HG02981 (cell line): ENCODE measurements around the gene TM9SF1.

Source experiments
- ATAC-seq: cut with Tn5 transposase; IDR thresholded peaks from one replicate; pipeline ENCODE4 v1.9.1; 2021; ENCODE audit warnings: mild to moderate bottlenecking, moderate library complexity; ENCODE audit not compliant: unreplicated experiment

TM9SF1 gene

DNA sequence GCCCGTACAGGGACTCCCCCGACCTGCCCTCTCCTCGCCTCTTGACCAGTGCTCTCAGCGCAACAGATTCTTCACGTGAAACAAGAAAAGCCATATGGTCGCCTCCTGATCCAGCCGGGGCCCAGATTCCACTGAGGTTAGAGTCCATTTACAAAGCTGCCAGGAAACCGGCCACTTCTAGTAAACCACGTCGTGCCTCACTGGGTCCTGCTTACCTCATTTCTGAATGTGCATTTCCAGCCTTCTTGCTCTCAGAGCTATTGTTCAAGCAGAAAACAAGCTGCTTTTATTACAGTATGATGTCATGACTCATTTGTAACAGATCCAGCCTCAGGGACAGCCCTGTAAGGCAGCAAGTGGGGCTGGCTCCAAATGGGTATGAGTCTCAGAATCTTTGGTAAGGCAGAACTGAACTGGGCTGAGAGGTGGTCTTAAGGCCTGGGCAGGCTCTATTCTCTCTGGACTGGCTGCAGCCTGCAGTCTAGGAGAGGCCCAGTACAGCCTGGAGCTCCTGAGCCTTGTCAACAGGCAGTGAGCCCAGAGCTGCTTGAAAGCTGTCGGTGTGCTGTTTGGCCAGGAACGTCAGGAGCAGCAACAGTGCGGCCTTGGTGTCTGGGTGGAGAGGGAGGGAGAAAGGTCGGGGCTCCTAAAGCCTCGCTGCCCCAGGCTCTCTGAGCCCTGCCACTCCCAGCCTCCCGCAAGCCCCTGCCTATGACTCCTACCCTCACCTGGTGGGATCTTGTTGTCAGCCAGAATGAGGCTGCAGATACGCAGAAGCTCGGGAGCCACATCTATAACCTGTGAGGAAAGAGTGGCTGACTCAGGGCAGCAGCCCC is 15.1 kb downstream of the TM9SF1 start:
- ATAC-seq = no peak

DNA sequence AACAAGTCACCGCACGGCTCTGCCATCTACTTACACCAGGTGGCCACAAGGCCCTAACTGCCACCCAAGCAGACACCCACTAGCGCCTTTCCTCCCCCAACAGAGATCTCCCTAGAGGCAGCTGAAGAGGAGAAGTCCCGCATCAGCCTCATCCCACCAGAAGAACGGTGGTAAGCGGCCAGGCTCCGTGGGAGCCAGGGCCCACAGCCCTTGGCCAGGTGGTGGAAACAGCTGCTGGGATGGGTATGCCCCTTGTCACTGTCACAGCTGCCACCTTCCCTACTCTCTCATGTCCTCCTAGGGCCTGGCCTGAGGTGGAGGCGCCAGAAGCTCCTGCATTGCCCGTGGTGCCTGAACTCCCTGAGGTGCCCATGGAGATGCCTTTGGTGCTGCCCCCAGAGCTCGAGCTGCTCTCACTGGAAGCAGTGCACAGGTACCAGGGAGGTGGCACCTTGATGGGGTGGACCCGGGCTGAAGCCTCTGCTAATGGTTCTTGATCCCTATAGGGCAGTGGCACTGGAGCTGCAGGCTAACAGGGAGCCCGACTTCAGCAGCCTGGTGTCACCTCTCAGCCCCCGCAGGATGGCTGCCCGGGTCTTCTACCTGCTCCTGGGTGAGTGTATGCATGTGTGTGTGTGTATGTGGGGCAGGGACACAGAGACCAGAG is 15.8 kb downstream of the TM9SF1 start:
- no peak for ATAC-seq

DNA sequence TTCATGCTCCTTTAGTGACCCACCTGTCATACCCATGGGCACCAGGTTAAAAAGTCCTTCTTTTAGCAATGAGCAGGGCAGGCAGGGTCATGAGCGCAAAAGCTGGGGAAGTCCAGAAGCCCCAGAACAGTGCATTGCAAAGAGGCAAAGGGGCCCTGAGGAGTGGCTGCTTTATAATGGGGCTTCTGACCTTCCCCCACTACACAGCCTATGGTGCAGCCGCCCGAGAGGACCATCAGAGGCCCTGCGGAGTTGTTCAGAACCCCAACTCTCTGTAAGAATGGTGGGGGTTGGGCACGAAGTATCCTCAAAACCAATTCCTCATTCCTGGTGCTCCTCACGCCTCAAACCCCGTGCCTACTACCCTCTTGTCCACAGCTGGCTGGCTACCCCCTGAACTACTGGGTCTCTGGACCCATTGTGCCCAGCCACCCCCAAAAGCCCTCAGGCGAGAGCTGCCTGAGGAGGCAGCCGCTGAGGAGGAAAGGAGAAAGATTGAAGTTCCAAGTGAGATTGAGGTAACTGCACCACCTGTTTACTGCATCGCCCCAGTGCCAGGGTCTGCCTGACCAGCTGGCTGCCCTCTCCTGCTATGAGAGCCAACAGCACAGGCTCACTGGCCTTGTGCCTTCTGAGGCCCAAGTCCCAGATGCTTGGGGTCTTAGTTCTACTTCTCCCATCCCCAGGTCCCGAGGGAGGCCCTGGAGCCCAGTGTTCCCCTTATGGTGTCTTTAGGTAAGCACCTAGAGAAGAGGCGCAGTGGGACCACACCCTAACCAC is 16.7 kb downstream of the TM9SF1 start:
- no peak for ATAC-seq

DNA sequence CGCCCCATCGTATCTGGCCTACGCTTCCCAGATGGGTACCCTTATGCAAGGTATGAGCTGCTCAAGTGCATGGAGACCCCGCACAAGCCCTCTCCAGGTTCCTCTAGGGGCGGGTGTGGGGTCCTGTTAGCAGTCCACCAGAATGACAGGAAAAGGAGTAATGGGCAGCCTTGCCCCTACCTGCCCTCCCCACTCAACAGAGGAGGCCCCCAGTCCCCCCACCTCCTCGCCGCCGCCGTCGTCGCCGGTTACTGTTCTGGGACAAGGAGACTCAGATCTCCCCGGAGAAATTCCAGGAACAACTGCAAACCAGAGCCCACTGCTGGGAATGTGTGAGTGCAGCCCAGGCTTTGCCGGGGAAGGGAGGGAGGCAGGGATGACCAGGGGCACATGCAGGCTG is 17.4 kb downstream of the TM9SF1 start:
- no peak for ATAC-seq

DNA sequence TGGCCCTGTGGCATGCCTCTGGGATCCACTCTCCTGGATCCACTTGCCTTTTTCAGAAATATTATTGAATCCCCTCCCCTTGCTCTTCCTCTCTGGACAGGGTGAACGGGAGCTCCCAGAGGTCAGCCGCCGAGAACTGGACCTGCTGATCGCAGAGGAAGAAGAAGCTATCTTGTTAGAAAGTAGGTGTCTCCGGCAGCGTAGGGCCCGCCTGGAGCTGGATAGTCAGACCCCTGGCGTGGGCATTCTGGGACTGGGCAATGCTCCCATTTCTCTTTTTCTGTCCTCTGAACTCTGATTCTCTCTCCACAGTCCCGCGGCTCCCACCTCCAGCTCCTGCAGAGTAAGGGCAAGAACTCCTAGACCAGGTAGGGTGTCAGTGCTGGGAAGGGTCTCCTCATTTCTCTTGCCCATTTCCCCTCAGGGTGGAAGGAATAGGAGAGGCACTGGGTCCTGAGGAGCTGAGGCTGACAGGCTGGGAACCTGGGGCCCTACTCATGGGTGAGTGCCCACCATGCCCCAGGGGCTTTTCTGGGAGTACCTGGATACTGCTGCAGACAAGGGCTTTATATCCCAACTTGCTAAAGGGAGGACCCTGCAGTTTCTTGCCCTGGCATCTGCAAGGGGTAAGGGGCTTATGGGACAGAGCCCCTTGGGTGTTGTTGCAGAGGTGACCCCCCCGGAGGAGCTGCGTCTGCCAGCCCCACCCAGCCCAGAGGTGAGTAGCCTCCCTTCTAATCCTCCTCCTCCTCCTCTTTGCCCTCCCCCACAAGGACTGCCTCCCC is 18.0 kb downstream of the TM9SF1 start:
- ATAC-seq = no peak

DNA sequence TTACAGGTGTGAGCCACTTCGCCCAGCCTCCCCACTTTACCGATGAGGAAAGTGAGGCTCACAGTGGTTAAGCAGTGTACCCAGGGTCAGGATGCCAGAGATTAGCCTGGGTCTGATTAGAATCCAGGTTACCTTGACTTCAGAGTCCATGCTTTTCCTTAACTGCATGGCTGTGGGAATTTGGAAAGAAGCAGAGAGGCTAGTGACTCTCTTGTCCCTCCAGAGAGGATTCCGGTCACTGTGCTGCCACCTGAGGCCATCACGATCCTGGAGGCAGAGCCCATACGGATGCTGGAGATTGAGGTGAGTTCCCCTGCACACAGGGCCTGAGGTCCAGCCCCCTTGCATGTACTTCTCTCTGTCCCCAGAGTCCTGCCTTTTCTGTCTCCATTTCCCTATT is 18.6 kb downstream of the TM9SF1 start:
- ATAC-seq = no peak

DNA sequence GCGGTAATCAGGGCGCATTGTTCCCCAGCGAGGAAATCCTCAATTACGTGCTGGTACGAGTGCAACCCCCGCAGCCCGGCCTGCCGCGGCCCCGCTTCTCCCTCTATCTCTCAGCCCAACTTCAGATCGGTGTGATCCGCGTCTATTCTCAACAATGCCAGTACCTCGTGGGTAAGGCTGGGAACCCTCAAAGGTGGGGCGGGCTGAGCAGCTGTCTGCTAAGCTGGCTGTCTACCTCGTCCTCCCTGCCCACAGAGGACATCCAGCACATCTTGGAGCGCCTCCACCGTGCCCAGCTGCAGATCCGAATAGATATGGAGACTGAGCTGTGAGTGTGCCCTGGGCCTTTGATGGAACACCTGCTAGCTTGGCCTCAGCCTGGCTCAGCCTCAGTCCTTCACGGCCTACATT is 22.4 kb downstream of the TM9SF1 start:
- ATAC-seq = no peak

DNA sequence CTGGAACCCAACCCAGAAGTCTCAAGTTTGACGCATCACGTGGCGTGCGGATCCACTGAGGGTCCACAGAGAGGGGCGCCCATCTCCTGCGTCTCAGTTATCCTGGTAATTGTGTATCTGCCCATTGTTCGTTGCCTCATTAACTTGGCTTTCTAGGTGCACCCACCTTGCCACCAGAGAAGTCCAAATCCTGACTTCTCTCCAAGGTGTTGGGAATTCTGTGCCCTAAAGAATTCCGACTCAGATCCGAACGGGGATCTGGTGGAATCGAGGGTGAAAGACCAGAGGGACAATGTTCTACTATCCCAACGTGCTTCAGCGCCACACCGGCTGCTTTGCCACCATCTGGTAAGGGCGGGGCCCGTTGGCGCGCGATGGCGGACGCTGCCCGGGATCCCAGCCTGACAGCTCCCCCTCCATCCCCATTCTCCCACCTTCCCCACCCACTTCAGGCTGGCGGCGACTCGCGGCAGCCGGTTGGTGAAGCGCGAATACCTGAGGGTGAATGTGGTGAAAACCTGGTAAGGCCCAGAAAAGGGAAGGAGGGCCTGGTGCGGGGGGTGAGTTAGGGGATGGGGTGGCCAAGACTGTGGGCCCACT is 22.9 kb downstream of the TM9SF1 start:
- ATAC-seq = no peak

DNA sequence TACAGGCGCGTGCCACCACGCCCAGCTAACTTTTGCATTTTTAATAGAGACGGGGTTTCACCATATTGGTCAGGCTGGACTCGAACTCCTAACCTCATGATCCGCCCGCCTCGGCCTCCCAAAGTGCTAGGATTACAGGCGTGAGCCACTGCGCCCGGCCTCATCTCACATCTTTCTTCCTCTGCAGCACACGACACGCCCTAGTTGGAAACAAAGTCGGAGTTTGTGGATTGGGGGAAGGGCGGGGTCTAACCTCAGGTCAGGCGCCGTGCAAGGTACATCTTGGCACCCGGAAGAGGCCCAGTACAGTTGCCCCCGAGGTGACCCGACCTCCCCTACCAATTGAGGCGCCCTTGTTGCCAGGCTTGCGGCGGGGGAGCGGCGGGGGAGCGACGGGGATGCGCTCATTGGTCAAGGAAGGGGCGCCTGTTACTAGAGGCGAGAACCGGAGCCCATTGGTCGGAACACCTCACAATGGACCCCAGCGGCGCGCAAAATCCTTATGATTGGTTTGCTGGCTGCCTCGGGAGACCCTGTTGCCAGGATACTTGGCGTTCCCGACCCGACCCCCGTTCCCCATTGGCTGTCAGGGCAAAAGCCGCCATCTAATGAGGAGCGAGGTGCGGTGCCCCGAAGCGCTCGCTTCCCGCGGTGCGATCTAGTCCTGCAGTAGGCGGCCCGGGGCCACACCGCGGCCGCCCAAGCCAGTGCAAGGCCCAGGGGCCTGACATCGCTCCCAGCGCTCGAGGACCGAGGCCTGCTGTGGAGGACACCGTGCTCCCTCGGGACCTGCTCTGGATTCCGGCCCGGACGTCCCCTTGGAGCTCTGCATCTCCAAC is 23.6 kb downstream of the TM9SF1 start, which contains the start of gene REC8:
REC8 (plus strand) TSS at position 659 of the 839 bp plus-strand sequence. CDS start 473 bp downstream, outside the sequence.
- peak; percentile 81 for ATAC-seq

DNA sequence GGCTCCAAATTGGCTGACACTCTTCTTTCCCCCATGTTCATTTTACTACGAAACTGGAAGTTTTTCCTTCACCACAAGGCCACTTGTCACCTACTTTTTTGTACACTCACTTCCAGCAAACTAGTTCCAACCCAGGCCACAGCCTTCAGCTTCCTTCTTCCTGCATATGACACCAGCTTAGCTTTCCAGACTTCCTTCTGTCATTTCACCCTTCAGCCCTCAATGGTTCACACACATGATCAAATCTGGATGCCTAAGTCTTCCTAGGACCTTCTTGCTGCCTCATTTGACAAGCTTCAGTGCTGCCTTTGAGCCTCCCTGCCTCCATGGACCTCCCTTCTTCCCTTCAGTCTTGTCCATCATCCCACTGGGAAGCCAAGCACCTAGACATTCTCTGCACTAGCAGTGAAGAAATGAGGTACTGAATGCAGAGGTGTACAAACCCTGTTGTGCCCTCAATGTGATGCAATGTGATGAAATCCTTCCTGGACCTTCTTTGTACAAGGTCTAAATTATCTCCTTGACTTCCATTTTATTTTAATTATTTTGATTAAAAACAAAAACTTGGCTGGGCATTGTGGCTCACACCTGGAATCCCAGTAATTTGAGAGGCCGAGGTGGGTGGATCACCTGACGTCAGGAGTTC is 27.6 kb downstream of the TM9SF1 start:
- no peak for ATAC-seq

DNA sequence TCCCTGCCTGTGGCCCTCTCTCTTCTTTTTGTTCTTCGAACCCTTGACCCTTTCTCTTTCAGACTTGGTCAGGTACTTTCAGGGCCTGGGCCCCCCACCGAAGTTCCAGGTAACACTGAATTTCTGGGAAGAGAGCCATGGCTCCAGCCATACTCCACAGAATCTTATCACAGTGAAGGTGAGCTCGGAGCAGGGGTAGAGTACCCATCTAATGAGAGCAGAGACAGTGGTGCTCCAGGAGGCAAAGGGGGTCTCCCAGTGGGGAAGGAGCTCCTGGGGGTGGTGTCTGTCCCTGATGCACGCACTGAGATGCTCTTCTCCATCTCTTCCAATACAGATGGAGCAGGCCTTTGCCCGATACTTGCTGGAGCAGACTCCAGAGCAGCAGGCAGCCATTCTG is 29.5 kb downstream of the TM9SF1 start:
- no peak for ATAC-seq

DNA sequence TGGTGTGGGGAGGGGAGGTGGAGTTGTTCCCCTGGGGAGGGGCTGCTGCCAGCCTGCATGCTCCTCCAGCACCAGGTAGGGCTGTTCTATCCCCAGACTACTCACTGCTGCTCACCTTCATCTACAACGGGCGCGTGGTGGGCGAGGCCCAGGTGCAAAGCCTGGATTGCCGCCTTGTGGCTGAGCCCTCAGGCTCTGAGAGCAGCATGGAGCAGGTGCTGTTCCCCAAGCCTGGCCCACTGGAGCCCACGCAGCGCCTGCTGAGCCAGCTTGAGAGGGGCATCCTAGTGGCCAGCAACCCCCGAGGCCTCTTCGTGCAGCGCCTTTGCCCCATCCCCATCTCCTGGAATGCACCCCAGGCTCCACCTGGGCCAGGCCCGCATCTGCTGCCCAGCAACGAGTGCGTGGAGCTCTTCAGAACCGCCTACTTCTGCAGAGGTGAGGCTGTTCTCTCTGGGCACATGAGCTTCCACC is 30.7 kb downstream of the TM9SF1 start:
- ATAC-seq = no peak

DNA sequence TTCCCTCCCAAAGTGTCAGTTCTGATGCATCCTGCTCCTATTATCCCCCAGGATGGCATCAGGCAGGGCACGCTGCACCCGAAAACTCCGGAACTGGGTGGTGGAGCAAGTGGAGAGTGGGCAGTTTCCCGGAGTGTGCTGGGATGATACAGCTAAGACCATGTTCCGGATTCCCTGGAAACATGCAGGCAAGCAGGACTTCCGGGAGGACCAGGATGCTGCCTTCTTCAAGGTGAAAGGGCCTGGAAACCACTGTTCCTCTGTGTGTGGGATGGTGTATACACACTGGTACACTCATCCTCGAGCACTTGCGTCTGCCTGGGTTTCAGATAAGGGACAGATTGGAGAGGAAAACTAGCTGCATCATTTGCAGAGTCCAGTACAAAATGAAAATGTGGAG is 33.1 kb downstream of the TM9SF1 start:
- no peak for ATAC-seq

DNA sequence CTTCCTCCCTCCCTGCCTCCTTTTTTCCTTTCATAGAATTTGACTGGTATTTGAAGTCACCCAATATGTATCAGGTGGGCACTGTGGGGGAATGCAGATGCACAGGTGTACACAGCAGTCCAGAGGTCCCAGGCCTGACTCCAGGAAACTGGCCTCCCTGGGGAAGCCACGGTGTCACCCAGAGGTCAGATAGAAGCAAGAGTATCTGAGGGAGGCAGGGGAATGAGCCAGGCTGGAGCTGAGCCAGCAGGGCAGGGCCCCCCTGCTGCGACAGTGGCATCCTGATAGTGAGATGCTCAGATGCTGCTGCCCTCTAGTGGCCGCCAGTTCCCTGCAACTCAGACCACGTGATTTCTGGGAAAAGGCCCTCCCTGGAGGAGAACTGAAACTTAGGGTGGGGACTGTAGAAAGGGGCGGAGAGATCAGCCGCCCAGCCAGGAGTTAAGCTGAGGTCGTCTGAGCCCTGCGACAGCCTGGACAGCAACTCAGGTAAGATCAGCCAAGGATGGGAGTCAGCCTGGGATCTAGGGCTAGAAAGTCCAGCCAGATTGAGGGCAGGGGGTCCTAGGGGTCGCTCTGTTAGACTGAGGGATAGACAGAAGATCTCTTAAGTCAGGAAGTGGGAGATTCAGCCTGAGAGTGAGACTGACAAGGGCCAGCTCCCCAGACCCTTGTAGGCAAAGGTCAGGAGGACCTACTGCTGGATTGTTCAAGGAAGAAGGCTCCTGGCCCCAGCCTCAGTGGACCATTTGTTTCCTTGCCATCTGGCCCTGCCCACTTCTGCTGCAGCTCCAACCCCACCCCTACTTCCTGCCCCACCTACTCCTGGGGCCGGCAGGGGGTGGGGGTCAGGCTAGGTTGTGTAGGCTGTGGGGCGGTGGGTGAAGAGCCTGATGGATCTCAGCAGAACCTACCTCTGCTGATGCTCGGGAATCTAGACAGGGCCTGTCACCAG is 34.1 kb downstream of the TM9SF1 start, which contains the start of gene IRF9:
IRF9 (plus strand) TSS at position 416 of the 955 bp plus-strand sequence. CDS start 880 bp downstream, outside the sequence.
- peak; percentile 76 for ATAC-seq

DNA sequence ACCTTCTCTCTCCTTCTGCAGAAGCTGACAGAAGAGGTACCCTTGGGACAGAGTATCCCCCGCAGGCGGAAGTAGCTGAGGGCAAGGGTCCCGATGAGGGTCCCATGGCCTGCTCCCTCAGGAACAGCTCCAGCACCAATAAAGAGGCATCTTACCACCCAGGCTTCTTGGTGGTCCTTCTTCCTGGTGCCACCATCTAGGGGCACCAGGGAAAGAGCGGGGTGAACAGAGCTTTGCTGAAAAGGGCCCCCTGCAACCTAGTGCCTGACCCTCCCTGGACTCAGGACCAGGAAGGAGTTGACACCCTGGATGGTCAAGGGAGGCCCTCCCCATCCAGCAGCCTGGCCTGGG is 34.8 kb downstream of the TM9SF1 start:
- no peak for ATAC-seq

DNA sequence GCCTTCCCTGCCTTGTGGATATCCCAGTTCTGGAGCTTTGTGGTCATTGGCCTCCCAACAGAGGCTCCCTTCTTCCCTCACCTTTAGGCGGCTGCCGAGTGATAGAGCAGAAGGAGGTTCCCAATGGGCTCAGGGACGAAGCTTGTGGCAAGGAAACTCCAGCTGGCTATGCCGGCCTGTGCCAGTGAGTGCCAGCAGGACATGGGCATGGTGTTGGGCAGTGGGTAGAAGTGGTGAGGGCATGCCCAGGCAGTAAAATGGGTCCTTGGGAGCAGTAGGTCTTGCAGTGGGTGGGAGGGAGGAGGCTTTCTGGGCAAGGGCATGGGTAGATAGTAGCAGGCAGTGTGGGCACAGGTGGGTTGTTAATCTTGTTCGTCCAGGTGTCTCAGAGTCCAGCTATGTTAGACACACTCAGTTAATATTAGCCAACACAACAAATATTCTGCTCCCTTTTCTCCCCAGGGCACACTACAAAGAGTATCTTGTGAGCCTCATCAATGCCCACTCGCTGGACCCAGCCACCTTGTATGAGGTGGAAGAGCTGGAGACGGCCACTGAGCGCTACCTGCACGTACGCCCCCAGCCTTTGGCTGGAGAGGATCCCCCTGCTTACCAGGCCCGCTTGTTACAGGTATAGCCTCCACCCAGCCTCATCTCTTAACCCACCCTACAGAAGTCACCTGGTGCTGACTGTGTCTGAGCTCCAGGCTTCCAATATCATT is 35.3 kb downstream of the TM9SF1 start:
- no peak for ATAC-seq

DNA sequence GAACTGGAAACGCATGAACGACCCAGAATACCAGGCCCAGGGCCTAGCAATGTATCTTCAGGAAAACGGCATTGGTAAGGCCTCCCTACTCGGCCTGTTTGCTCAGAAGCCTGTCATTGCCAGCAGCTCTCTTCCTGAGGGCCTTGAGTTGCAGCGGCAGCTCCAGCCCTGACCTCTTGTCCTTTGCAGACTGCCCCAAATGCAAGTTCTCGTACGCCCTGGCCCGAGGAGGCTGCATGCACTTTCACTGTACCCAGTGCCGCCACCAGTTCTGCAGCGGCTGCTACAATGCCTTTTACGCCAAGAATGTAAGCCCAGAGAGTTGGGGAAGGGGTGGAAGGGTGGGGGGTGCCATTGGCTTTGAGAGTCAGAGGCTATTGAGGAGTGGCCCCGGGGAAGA is 37.9 kb downstream of the TM9SF1 start:
- ATAC-seq = no peak
